ENCODE results near the gene EXOC3.
"Not testable (repeated sequence)": the region's sequence is repeated elsewhere in the genome, so short reads cannot be mapped to it uniquely, and the experiment has no call there.

DNA sequence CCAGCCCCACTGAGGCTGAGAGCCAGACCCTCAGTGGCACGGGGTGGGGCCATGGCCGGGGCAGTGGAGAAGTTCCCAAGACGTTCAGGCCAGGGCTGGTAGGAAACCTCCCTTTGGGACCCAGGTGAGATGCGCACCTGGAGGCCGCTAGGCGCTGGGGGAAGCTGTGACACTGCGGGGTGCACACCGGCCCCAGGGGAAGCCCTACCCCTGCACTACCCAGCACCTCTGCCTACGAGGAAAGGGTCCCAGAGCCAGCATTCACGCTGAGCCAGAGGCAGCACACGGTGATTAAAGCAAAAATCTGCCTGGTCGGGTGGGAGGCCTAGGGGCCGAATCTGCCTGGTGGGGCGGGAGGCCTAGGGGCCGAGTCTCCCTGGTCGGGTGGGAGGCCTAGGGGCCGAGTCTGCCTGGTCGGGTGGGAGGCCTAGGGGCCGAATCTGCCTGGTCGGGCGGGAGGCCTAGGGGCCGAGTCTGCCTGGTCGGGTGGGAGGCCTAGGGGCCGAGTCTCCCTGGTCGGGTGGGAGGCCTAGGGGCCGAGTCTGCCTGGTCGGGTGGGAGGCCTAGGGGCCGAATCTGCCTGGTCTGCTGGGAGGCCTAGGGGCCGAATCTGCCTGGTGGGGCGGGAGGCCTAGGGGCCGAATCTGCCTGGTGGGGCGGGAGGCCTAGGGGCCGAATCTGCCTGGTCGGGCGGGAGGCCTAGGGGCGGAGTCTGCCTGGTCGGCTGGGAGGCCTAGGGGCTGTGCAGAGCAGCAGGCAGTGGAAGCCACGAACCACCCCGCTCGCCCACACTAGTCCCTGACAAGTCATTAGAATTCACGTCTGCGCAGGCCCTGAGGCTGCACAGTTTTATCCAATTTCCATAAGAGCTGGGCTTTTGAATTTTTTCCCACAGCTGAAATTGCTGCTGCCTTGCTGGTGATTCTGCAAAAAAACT, 27.7 kb upstream of the EXOC3 start:
- TF ChIP-seq, protein P1, sequence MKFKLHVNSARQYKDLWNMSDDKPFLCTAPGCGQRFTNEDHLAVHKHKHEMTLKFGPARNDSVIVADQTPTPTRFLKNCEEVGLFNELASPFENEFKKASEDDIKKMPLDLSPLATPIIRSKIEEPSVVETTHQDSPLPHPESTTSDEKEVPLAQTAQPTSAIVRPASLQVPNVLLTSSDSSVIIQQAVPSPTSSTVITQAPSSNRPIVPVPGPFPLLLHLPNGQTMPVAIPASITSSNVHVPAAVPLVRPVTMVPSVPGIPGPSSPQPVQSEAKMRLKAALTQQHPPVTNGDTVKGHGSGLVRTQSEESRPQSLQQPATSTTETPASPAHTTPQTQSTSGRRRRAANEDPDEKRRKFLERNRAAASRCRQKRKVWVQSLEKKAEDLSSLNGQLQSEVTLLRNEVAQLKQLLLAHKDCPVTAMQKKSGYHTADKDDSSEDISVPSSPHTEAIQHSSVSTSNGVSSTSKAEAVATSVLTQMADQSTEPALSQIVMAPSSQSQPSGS (IDR thresholded peaks at IDR 0.05; ENCODE audit: low read length), result not testable (repeated sequence)
- TF ChIP-seq POLR2A (IDR thresholded peaks at IDR 0.05; ENCODE audit: control extremely low read depth in 1 of 2, low read depth in 2 of 2, low read length in 2 of 2), result peak in 1 of 2 experiments; percentile 25; a peak in 1 of 3 replicates
- TF ChIP-seq TAF1 (IDR thresholded peaks at IDR 0.05; ENCODE audit: low read depth, low read length); MAFK (IDR thresholded peaks at IDR 0.05; ENCODE audit: low read depth, low read length); RXRA (IDR thresholded peaks at IDR 0.05; ENCODE audit: insufficient read depth, low read depth, low read length): not testable (repeated sequence)
- TF ChIP-seq, protein P2, sequence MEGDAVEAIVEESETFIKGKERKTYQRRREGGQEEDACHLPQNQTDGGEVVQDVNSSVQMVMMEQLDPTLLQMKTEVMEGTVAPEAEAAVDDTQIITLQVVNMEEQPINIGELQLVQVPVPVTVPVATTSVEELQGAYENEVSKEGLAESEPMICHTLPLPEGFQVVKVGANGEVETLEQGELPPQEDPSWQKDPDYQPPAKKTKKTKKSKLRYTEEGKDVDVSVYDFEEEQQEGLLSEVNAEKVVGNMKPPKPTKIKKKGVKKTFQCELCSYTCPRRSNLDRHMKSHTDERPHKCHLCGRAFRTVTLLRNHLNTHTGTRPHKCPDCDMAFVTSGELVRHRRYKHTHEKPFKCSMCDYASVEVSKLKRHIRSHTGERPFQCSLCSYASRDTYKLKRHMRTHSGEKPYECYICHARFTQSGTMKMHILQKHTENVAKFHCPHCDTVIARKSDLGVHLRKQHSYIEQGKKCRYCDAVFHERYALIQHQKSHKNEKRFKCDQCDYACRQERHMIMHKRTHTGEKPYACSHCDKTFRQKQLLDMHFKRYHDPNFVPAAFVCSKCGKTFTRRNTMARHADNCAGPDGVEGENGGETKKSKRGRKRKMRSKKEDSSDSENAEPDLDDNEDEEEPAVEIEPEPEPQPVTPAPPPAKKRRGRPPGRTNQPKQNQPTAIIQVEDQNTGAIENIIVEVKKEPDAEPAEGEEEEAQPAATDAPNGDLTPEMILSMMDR (IDR thresholded peaks at IDR 0.05; ENCODE audit: control extremely low read depth in 1 of 3, insufficient read depth in 1 of 3, low read depth in 1 of 3, low read length in 3 of 3), result not testable (repeated sequence)
